Lower leg skin (tissue), 4 donors: ENCODE results near the gene GABRG3. TPM values are rescaled to one million over a fixed set of nuclear protein-coding genes. Genes with fewer than 3 reads are reported as not detected.

Source experiments
- DNase-seq, 2 donors: peaks; one replicate each; pipeline ENCODE4 v3.0.0-alpha.2; 2019; ENCODE audit warnings: low spot score in 2 of 2
- H3K4me3 ChIP-seq: fragments of 200-600 bp; sonication (generic); 2 replicates; pipeline ENCODE4 v1.5.1; 2017; ENCODE audit warnings: mild to moderate bottlenecking, low read depth; ENCODE audit not compliant: poor library complexity, severe bottlenecking
- CTCF ChIP-seq, 3 donors: fragments of 450-650 bp; IDR thresholded peaks; one replicate each; pipeline ENCODE4 v1.5.1; 2016; ENCODE audit warnings: antibody characterized with exemption in 3 of 3, mild to moderate bottlenecking in 3 of 3, moderate library complexity in 2 of 3
- POLR2A ChIP-seq, 2 donors: fragments of 450-650 bp; IDR thresholded peaks; one replicate each; pipeline ENCODE4 v1.6.1; 2016 to 2017; ENCODE audit warnings: antibody characterized with exemption in 2 of 2, mild to moderate bottlenecking in 1 of 2, moderate library complexity in 1 of 2
- WGBS, 2 donors: methylation state at CpG; one replicate each; pipeline ENCODE4 v1.1.5; 2018; 5-methylcytosine and 5-hydroxymethylcytosine counted together
- intact Hi-C: fragments of 100-400 bp; cut with DNase I; formaldehyde crosslinking; loops from one replicate; pipeline ENCODE4 v1.15.0; 2023; ENCODE audit warnings: low total_unique reads
- total RNA-seq, 4 donors: library from RNA; depleted of rRNA; stranded (reverse); fragments of >200 nt; gene quantifications; one replicate each; pipeline ENCODE4 v1.1.0, GENCODE V29; 2016

Gene GABRG3
- total RNA-seq, 4 donors from 2014 or later, result 0.12 to 0.49 (median 0.25) TPM

DNA sequence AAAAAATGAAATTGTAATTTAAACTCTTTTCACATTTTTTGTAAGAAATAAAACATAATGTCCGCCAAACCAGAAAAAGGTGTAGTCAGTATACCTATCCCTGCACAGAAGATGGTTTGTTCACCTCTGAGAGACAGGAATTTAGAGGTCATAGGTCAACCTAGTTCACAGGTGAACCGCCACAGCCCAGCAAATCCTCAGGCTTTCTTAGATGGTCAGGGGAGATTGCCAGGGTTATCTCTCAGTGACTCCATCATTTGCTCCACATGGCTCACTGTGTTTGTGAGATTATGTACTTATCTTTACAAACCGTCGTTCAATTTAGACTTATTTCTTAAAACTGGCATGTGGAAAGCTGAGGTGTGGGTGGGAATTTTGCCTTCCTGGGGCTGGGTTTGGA is 264.2 kb downstream of the GABRG3 start:
- intact Hi-C loops, result no loop called here
- no peak for DNase-seq
- 73 to 74% methylated on average over 4 of the region's 4 CpGs for whole genome bisulfite sequencing, 2 donors

GRCh38 chr15:27235681-27236080 is 264.7 kb downstream of the GABRG3 start:
- no peak for TF ChIP-seq CTCF (IDR thresholded peaks at IDR 0.05)
- no peak for TF ChIP-seq POLR2A (IDR thresholded peaks at IDR 0.05)
- intact Hi-C loops, result no loop called here
- no peak overlapping the region for H3K4me3 ChIP-seq
- WGBS, 2 donors, result 30 to 45% methylated on average over 2 of the region's 2 CpGs
- no peak for DNase-seq

More for the DNA sequence above, 264.2 kb downstream of the GABRG3 start:
- no peak for TF ChIP-seq POLR2A (IDR thresholded peaks at IDR 0.05)
- no peak for TF ChIP-seq CTCF (IDR thresholded peaks at IDR 0.05)
- H3K4me3 ChIP-seq, result no peak overlapping the region

- intact Hi-C loops, result no loop called here
- no peak overlapping the region for H3K4me3 ChIP-seq
- 66 to 72% methylated on average over 7 of the region's 7 CpGs for whole genome bisulfite sequencing, 2 donors
- DNase-seq, result peak in 1 of 2 donors; percentile 56
- TF ChIP-seq POLR2A (IDR thresholded peaks at IDR 0.05) (no peak), CTCF (IDR thresholded peaks at IDR 0.05) (no peak)
These were observed 266.4 kb downstream of the GABRG3 start for GRCh38 chr15:27237319-27237939.

GRCh38 chr15:27238209-27238608 is 267.2 kb downstream of the GABRG3 start:
- TF ChIP-seq CTCF (IDR thresholded peaks at IDR 0.05), result no peak
- TF ChIP-seq POLR2A (IDR thresholded peaks at IDR 0.05), result no peak
- peak in 1 of 2 donors; percentile 68 for DNase-seq
- WGBS, 2 donors, result 63 to 70% methylated on average over 12 of the region's 12 CpGs
- H3K4me3 ChIP-seq, result no peak overlapping the region
- intact Hi-C loops, result no loop called here

GRCh38 chr15:27238707-27239423 is 267.9 kb downstream of the GABRG3 start:
- no peak overlapping the region for H3K4me3 ChIP-seq
- no peak for TF ChIP-seq POLR2A (IDR thresholded peaks at IDR 0.05)
- TF ChIP-seq CTCF (IDR thresholded peaks at IDR 0.05), result no peak
- DNase-seq, result no peak
- intact Hi-C loops, result no loop called here
- 64 to 72% methylated on average over 10 of the region's 10 CpGs for WGBS, 2 donors
